ENCODE results near the gene CDS1.
"Not testable (repeated sequence)": the region's sequence is repeated elsewhere in the genome, so short reads cannot be mapped to it uniquely, and the experiment has no call there.

The CDS1 gene

DNA sequence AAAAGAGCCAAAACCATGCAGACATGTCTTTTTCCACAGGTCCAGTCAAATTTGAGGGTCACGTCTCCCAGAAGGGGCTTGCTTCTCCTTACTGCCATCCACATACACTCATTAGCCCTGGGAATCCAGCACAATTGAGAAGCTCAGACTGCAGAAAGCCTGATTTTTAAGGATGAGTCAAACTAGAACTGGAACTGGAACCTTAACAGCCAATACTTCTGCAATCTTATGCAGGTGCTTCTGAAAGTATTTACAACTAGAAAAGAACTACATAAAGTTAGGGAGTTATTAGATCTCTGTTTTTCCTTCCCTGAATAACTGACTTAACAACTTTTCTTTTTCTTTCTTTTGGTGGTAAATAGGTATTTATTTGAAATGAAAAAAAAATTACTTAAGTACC, 86.3 kb downstream of the CDS1 start:
- in situ Hi-C loops (cut with HindIII; ENCODE audit: low sequenced_read_pairs) = no loop called here

DNA sequence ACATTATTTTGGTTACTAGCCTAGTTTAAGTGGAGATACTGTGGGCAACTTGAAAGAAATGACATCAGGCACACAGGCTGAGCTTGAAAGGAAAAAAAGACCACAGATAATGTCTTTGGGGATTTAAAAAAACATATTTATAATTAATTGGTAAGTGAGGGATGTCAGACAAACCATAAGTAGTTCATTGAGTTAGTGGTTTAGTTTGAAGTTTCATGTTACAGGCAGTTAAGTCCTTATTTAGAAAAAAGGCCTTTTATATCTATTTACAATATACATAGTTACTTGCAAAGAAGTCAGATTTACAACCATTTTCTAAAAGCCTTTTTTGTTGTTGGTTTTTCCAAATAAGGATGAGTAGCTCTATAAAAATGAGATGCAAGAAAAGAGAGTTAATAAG, 89.2 kb downstream of the CDS1 start:
- in situ Hi-C loops (cut with HindIII; ENCODE audit: low sequenced_read_pairs) = no loop called here

DNA sequence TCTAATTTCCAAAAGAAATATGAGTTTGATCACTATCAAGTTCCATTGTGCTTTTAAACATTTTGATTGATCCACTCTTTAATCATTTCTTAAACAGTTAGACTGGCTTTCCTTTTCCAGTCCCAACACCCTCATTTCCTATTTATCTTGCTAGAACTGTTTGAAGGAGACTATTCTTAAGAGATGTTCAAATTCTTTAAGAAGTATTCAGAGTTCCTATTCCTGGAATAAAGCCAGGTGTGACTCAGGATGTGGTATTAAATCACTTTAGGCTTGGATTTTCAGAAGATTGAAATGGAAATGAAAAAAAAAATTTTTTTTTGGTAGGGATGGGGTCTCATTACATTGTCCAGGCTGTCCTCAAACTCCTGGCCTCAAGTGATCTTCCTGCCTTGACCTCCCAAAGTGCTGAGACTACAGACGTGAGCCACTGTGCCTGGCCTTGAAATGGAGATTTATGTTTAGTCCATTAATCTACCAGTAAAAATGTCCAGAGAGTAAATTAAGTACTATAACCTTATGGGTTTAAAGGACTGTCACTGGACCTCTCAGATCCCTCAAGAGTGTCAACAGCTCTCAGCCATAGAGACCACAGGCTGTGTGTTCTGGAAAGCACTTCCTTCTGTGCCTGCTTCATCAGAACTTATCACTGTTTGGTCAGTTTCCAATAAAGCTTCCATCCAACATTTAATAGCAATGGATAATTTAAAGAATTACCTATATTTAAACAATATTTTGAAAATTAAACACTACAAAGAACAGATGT, 90.7 kb downstream of the CDS1 start:
- in situ Hi-C loops (cut with HindIII; ENCODE audit: low sequenced_read_pairs) = no loop called here

DNA sequence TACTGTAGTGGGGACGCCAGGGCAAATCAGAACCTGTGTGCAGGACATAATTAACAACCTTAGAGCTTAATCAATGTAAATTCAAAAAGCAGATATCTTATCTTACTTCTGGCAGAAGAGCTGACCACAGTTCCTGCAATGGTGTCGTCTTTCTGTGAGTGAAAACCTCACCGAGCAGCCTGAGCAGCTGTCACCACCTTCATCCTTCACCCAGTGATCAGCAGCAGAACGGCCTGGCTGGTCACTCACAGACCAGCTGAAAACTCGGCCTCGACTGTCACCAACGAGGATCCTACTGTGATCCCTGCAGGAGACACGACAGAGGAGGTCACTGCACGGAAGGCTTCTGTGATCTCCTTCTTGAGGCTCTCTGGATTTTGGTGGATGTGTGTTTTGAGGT, 94.2 kb downstream of the CDS1 start:
- in situ Hi-C loops (cut with HindIII; ENCODE audit: low sequenced_read_pairs) = no loop called here

DNA sequence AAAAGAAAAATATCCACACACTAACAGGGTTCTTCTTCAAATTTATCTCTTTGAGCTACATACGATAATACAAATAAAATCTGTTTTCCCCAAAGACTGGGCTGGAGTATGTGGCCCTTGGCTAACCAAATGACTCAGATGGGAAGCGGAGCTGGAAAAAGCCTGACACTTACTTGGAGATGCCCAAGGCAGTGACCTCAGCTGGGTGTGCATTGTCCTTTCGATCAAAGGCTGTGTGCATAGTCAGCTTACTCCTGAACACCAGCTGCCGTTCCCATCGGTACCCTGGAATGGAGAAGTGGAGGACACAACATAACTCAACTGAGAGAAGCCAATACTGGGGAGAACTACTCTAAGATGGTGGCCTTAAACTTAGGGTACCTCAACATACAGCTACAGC, 95.1 kb downstream of the CDS1 start:
- in situ Hi-C loops (cut with HindIII; ENCODE audit: low sequenced_read_pairs) = no loop called here

DNA sequence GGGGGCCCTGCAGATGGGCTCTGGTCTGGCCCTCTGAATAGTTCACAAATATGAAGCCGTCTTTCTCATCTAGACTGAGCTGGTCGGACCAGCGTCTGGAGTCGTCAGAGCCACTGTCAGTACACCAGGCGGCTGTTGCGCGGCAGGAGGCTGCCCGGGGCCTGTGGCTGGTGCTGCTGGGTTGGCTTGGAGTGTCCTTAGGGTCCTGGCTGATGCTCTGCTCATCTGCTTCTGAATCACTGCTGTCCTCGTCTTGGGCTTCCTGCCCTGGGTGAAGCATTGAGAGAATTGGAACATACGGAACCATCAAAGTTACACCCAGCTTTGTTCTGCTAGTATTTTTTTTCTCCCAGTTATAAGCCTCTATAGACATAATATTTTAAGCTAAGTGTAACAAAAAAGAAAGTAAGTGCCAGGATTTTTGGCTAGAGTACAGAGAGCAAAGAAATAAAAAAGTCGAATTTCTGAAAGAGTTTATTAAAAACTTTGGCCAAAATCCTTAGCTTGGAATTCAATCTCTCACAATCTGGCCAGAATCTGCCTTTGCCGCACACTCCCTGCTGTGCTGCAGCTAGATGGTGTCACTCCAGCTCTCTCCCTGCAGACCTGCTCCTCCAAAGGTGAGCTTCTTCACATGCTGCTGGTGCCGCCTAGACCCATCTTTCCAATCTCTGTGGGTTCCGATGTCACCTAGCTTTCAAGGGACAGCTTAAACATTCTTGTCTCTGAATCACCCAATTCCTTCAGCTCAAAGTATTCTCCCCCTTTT, 96.2 kb downstream of the CDS1 start:
- in situ Hi-C loops (cut with HindIII; ENCODE audit: low sequenced_read_pairs) = no loop called here

DNA sequence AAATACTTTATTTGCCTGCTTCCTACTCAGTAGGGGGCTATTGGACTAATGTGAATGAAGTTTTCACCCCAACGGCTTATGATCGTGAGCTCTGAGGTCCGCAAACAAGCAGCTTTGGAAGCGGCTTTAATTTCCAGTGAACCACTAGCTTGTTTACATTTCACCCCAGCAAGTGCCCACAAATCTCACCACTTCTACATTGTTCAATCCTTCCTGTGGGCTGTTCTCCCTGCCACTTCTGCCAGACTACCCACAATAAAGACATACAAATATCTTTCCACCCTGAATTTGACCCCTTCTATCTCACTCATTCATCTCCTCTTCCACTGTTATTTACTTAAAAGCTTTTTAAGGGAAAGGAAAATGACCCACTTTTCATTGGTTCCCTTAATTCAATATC, 98.0 kb downstream of the CDS1 start:
- in situ Hi-C loops (cut with HindIII; ENCODE audit: low sequenced_read_pairs) = no loop called here

DNA sequence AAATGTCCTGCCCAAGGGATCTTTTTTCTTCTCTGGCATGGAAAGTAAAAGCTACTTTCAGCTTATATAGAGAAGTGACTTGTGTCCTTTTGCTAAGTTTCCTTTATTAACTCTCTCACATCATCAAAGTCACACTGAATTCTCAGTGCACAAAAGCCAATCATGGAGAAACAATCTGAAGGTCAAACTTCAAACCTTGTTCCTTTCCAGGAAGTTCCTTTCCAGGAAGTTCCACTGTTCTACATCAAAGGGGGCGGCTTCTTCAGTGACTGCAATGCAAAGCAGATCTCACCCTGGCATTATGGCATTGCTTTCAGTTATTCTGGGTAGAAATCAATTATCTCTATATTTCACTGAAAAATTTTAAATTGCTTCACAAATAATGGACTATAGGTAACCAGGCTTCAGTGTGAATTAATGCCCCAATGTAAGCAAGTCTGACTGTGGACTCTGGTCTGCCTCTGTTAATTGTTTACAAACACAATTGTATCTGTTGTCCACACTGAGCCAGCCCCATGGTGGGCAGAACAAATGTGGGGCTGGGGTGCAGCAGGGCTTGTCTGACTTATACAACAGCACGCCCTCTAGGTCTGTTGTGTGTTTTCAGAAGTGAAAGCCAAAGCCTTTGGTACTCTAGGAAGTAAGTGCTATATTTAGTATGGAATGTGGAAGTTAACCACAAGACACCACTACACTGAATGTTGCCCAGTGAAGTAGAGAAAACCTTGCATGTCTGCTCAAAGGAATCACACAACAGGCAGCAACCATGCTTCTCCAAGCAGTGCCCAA, 98.8 kb downstream of the CDS1 start:
- in situ Hi-C loops (cut with HindIII; ENCODE audit: low sequenced_read_pairs) = no loop called here

DNA sequence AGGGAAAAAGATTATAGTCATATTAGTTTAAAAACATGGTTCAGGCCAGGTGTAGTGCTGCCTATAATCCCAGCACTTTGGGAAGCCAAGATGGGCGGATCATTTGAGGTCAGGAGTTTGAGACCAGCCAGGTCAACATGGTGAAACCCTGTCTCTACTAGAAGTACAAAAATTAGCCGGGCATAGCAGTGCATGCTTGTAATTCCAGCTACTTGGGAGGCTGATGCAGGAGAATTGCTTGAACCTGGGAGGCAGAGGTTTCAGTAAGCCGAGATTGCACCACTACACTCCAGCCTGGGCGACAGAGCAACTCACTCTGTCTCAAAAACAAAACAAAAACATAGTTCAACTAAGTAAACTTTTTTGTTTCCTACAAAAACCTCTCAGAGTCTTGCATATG, 99.7 kb downstream of the CDS1 start:
- in situ Hi-C loops (cut with HindIII; ENCODE audit: low sequenced_read_pairs) = not testable (repeated sequence)

DNA sequence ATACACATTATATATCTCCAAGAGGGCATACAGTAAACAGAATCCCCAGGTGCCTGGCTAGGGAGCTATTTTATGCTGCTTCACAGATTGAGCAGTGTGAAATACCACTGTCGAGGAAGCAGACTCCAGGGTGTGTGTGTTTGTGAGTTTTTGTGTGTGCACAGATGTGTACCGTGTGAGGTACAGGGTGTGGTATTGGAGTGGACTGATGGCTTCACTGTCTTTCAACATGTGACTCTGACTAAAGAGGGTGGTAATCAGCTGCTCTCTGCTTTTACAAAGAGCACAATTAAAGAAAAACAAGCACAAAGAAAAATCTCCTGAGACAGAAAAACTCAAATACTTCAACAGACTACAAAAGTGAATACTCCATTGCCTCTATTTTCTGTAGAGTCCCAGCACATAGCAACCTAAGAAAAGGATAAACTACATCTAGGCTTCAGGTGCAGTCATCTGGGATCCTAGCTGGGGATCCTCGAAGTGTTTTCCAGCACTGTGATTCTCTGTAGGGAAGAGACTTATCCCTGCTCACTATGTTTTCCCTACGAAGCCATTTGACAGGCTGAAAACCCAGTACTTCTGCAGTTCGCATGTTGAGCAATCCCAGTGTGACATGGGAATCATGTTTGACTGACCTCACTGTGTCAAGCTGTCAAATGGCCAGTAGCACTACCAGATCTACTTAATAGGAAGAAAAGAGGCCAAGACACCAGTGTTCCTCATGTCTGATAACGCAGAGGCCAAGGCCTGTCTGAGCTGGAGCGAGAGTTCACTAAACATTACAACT, 100.3 kb downstream of the CDS1 start:
- in situ Hi-C loops (cut with HindIII; ENCODE audit: low sequenced_read_pairs) = no loop called here

DNA sequence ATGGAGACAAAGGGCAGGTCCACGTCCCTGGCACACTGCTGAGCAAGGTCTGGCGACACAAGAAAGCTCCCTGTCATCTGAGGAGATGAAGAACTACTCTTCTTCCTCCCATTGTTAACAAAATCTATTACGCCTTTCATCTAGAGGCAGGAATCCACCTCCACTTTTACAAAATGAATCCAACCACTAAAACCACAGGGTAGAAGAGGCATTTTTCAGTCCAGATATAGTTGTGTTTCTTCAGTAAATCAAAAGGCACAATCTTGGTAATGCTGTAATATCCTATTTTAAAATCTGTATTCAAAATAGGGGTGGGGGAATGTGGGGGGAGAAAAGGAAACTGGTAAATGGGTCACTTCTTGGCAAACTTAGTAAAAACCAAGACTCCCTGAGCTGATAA, 101.4 kb downstream of the CDS1 start:
- in situ Hi-C loops (cut with HindIII; ENCODE audit: low sequenced_read_pairs) = no loop called here

DNA sequence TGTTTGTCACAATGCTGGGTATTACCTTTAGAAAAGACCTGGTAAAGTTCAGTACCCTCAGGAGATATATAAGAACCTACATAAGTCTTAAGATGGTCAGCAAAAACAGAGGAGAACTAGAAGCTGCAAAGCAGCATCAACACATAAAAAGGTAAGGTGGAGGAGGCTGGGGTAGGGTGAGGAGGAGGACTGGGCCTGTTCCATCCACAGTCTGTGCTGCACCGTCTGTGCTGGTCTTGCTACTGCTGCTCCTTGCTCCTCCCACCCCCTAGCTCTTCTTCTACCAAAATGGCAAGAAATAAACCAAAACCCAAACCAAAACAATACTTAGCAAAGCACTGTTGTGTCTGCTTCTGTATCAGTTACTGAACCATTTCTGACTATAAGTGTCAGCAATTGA, 102.2 kb downstream of the CDS1 start:
- in situ Hi-C loops (cut with HindIII; ENCODE audit: low sequenced_read_pairs) = no loop called here

DNA sequence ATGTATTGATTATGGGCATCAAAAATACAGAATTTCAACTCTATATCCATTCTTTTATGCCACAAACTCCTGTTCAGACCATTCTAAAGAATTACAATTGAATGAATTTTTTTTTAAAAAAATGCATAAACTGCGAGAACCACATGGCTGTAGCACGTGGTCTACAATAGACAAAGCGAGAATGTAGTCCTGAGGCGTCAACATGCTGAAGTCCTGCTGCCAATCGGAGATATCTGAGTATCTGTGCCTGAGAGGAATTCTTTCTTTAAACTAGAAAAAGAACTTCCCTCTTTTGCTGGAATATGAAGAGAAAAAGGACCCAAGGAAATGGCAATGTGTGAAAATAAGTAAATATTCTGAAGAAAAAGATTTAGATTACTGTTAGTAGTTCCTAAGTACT, 105.7 kb downstream of the CDS1 start:
- in situ Hi-C loops (cut with HindIII; ENCODE audit: low sequenced_read_pairs) = no loop called here

DNA sequence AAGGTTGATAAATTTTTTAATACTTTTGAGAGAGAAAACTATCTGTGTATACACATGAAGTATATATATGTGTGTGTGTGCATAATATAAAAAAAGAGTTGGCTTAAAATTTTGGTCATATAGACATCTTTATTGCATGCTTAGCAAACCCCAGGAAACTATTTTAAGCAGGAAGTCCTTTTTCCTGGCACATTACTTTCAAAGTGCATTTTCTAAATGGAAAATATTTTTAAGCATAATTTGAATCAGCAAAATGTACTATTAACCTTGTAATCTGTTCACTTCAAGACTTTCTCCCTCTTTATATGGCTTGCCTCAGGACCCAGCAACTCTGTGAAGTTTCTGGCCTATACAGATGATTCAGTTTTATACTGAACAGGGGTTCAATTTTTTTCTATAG, 106.3 kb downstream of the CDS1 start:
- in situ Hi-C loops (cut with HindIII; ENCODE audit: low sequenced_read_pairs) = no loop called here

DNA sequence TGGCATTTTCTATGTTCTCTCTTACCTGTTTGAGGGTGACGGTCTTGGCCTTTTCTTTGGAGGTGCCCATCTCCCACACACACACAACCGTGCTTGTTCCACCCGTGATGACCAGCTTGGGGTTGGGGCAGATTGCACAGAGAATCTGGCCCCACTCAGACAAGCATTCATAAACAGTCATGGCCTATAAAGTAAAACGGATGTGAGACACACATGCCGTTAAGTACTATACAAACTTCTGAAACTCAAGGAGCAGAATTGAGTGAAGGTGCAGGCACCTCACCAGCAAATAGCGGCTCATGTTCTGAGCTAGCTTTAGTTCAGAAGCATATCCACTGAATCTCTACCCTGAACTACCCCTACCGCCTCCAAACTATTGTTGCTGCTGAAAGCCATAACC, 107.6 kb downstream of the CDS1 start:
- in situ Hi-C loops (cut with HindIII; ENCODE audit: low sequenced_read_pairs) = no loop called here

DNA sequence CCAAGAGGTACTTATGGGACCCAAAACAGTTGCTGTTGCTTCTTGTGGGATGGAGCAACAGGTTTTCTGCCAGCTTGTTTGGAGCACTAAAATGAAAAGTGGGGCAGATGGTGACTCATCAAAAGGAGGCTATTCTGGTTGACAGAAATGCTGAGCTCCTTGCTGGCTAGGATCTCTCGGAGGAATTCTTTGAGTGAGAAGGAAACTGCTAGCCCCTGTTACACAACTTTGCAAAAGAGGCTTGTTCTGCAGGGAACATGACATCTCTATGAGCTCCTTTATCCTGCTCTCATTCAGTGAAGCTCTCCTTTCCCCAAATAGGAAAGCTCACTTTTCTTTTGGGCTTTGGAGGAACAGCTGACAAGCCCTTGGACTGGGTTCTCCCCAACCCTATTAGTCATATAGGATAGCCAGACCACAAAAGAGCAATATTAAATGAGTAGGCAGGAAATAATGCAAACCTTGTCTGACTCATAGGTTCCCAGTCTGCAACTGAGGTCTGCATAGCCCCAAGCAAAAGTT, 108.3 kb downstream of the CDS1 start:
- in situ Hi-C loops (cut with HindIII; ENCODE audit: low sequenced_read_pairs) = no loop called here

DNA sequence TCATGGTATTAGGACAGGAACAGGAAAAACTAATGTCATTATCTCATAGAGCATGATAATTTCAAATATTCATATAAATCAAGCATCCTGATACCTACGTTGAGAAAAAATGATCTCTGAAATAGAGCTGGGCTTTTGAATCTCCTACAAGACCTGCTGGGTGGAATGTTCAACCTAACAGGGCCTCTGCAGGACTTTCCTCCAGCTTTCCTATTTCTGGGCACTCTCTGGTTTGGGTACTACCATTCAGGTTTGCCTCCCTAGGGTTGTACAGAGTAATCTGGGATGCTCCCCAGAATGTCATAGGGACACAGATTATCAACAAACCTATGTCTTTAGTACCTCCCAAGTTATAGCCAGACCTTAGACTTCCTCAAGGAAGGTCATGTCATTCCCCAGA, 108.9 kb downstream of the CDS1 start:
- in situ Hi-C loops (cut with HindIII; ENCODE audit: low sequenced_read_pairs) = no loop called here

DNA sequence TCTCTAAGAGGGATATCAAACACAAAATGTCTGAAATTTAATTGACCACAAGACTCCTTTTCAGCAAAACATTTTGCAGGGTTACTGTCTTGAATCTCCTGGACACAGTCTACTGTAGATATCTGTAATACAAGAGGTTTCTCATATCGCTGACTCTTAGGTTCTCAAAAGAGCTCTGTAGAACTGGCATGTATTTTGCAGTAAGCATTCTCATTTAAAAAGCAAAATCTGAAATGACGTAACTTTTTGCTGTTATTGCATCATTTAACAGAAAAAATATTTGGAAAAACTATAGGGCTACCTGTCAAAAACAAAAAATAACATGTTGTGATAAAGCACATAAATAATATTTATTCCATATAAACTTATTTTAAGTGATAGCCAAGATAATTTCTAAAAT, 114.2 kb downstream of the CDS1 start:
- in situ Hi-C loops (cut with HindIII; ENCODE audit: low sequenced_read_pairs) = no loop called here

DNA sequence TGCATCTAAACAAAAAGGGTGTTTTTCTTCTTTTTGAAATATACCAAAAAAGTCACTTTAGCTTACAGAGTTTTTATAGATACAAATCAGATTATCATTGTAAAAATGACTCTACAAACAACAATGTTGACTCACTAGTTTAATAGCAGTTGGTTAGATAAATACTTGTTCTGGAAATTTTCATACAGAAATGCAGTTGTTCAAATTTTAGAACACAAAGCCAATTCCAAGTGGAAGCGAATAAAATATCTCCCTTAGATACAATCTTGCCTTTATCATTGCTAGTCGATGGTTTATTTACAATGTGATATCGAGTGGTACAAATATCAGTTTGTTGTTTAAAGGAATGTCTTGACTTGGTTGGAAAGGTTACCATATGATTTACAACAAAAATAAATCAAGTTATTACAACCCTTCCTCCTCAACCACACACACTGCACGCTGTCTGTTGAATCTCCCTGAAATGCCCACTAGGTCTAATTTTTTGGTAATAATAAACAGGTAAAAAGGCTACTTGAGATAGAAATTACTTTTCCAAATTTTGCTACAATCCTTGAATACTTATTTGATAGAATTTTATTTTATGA, 114.8 kb downstream of the CDS1 start:
- in situ Hi-C loops (cut with HindIII; ENCODE audit: low sequenced_read_pairs) = no loop called here

DNA sequence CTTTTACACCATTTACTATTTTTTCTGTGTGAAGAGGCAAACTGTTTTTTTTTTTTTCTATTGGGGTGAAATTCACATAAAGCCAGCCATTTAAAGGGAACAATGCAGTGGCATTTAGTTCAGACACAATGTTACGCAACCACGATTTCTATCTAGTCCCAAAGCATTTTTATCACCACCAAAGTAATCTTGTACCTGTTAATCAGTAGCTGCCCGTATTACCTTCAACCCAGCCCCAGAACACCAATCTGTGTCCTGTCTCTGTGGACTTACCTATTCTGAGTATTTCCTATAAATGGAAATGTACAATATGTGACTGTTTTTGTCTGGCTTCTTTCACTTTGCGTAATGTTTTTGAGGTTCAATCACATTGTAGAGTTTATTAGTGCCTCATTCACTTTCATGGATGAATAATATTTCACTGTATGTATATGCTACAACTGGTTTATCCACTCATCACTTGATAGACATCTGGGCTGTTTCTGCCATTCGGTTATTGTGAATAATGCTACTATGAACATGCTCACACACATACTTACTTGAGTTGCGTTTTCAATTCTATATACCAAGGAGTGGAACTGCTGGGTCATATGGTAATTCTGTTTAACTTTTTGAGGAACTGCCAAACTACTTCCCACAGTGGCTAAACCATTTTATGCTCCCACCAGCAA, 116.2 kb downstream of the CDS1 start:
- in situ Hi-C loops (cut with HindIII; ENCODE audit: low sequenced_read_pairs) = no loop called here

Measured in endothelial cell of hepatic sinusoid (primary cell).